ENCODE measurements around the gene KCNK13.

DNA sequence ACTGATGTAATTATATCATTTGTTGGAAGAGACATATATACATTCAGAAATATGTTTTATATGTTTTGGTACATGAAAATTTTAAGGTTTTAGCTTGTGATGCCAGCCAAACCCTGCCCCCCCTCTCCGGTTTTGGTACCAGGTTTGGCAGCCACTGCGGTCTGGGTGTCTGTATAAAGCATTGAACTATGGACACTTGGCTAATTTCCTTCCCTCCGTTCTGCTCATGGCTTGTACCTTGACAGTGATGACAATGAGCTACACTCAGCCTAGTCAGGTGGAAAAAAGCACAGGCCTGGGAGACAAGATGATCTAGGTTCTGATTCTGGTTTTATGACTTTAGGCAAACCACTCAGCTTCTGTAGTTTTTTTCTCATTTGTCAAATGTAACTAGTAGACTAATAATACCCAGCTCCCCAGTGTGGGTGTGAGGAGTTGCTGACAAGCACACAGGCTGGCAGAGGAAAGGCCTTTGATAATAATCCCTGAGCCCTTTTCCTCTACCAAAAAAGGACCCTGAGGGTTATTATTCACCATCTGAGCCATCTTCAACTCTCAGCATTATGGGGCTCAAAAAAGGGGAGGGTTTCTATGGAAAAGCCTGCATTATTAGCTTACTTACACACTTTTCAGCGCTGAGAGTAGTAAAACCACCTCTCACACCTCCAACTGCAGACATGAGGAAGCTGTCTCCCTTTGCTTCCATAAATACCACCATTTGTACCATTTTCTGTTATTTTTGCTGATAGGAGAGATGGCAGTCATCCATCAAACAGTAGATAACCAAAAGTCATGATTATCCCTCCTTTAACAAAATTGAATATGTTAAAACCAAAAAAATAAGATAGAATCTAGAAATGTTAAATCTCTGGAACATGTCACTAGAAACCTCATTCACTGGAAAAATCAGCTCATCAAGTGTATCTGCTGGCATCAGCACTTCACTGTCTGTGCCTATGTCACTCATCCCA lies 118.3 kb downstream of the KCNK13 start:
- peak; percentile 69; the same call in 1 of the 2 replicates for TF ChIP-seq GATA2 (IDR thresholded peaks at IDR 0.05; ENCODE audit: low read depth, low read length)
- peak; percentile 69; the same call in 1 of the 2 replicates for TF ChIP-seq GATA3 (IDR thresholded peaks at IDR 0.05; ENCODE audit: low read depth, low read length)
